ENCODE results near the gene RASA1. TPM values are rescaled to one million over a fixed set of nuclear protein-coding genes. Genes with fewer than 3 reads are reported as not detected.

RASA1 gene
- total RNA-seq, 3 donors from 2014 or later, result 31.8 to 54.2 (median 41.1) TPM

DNA sequence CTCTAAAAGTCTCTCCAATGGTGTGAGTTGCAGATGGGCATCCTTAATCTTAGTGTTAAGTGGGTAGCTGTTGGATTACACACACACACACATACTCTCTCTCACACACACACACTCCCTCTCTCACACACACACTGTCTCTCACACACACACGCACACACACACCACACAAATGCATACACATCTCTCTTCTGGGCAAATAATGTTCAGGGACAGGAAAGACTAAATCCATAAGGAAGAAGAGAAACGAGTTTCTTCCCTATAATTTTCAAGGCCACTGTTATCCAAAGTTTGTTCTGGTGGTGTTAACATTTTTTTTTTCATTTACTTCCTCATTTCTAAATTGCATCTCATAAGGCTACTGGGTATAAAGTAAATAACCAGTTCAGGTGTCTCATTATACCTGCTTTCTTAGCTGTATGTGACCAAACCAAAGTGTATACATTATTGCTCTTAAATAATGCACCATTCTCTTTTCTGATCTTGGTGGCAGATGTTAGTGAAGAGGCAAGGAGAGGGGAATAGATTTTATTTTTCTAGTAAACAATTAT, 167.5 kb downstream of the RASA1 start:
- TF ChIP-seq POLR2A (IDR thresholded peaks at IDR 0.05), result no peak
- TF ChIP-seq, protein P1, sequence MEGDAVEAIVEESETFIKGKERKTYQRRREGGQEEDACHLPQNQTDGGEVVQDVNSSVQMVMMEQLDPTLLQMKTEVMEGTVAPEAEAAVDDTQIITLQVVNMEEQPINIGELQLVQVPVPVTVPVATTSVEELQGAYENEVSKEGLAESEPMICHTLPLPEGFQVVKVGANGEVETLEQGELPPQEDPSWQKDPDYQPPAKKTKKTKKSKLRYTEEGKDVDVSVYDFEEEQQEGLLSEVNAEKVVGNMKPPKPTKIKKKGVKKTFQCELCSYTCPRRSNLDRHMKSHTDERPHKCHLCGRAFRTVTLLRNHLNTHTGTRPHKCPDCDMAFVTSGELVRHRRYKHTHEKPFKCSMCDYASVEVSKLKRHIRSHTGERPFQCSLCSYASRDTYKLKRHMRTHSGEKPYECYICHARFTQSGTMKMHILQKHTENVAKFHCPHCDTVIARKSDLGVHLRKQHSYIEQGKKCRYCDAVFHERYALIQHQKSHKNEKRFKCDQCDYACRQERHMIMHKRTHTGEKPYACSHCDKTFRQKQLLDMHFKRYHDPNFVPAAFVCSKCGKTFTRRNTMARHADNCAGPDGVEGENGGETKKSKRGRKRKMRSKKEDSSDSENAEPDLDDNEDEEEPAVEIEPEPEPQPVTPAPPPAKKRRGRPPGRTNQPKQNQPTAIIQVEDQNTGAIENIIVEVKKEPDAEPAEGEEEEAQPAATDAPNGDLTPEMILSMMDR (IDR thresholded peaks at IDR 0.05), result no peak
- TF ChIP-seq POLR2AphosphoS5 (IDR thresholded peaks at IDR 0.05), result no peak
- H3K27me3 ChIP-seq, result no peaks in the 10 kb centered on the region
- no peak overlapping the region for H3K27ac ChIP-seq
- no peak for DNase-seq (ENCODE audit: low spot score in 2 of 2)
- H3K9me3 ChIP-seq, result no peaks in the 10 kb centered on the region
- no peaks in the 10 kb centered on the region for H3K4me1 ChIP-seq
- intact Hi-C loops (cut with DNase I; ENCODE audit: low total_unique reads), result no loop called here
- no peak overlapping the region for H3K4me3 ChIP-seq
- H3K36me3 ChIP-seq, result no peaks in the 10 kb centered on the region

DNA sequence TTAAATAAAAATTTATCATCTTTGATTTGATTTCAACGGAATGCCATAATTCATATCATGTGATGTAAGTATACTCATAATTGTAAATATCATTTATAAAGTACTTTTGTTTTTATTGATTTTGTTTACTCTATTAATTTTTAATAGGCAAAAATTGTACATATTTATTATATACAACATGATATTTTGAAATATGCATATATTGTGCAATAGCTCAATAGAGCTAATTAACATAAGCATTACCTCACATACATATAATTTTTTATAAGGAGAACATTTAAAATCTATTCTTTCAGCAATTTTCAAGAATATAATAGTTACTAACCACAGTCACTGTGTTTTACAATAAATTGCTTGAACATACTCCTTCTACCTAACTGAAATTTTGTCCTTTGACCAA, 170.0 kb downstream of the RASA1 start:
- Histone ChIP-seq H3K27me3 (no peaks in the 10 kb centered on the region), H3K9me3 (no peaks in the 10 kb centered on the region), H3K4me1 (no peaks in the 10 kb centered on the region), H3K4me3 (no peak overlapping the region), H3K36me3 (no peaks in the 10 kb centered on the region), H3K27ac (no peak overlapping the region)
- TF ChIP-seq POLR2A (IDR thresholded peaks at IDR 0.05), result no peak
- TF ChIP-seq, protein P1 (IDR thresholded peaks at IDR 0.05), result no peak
- no peak for TF ChIP-seq POLR2AphosphoS5 (IDR thresholded peaks at IDR 0.05)
- intact Hi-C loops (cut with DNase I; ENCODE audit: low total_unique reads), result no loop called here
- no peak for DNase-seq (ENCODE audit: low spot score in 2 of 2)

DNA sequence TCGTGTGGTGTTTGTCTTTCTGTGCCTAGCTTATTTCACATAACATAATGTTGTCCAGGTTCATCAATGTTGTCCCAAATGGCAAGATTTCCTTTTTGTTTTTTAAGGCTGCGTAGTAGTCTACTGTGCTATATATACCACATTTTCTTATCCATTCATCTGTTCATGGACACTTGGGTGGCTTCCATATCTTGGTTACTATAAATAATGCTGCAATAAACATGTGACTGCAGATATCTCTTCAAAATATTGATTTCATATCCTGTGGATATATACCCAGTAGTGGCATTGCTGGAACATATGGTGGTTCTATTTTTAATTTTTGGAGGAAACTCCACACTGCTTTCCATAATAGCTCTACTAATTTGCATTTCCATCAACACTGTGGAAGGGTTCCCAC, 170.5 kb downstream of the RASA1 start:
- DNase-seq (ENCODE audit: low spot score in 2 of 2), result no peak
- Histone ChIP-seq H3K4me1 (no peaks in the 10 kb centered on the region), H3K9me3 (no peaks in the 10 kb centered on the region), H3K4me3 (no peak overlapping the region), H3K27ac (no peak overlapping the region), H3K27me3 (no peaks in the 10 kb centered on the region), H3K36me3 (no peaks in the 10 kb centered on the region)
- intact Hi-C loops (cut with DNase I; ENCODE audit: low total_unique reads), result no loop called here
- no peak for TF ChIP-seq POLR2A (IDR thresholded peaks at IDR 0.05)
- no peak for TF ChIP-seq POLR2AphosphoS5 (IDR thresholded peaks at IDR 0.05)

Other genes with a start within 250 kb of the RASA1 start
- 100 to 1,000 TPM; 146 to 211 (median 174) TPM for gene CCNH, start 145.0 kb downstream of the RASA1 start, total RNA-seq